ENCODE data around the gene ENPEP.

- peak; percentile 82 for TF ChIP-seq CTCF (conservative IDR thresholded peaks at IDR 0.05; ENCODE audit: low read depth, low read length)
- no peak for TF ChIP-seq EZH2 (IDR thresholded peaks at IDR 0.05; ENCODE audit: borderline replicate concordance, low read depth, low read length, poor library complexity, severe bottlenecking)
Measured at GRCh38 chr4:110518889-110519490, 43.0 kb downstream of the ENPEP start.
